Endothelial cell of umbilical vein (primary cell): ENCODE data around the gene IQCH. TPM values are rescaled to one million over a fixed set of nuclear protein-coding genes. Genes with fewer than 3 reads are reported as not detected.

Experiments
- BruUV-seq: library from RNA; stranded (reverse); fragments of 400-500 nt; replicated peaks from 2 replicates; lab custom pipeline; 2021; lab: Mats Ljungman, UMichigan
- CTCF ChIA-PET: fragments of 300-600, 350-600 bp; sonication (Branson Sonifier 250); formaldehyde crosslinking; loops from one replicate; lab custom pipeline; 2021; ENCODE audit warnings: antibody characterized with exemption, inconsistent platforms; lab: Charles Lee
- POLR2A ChIA-PET: fragments of 300-600, 350-600 bp; sonication (Branson Sonifier 250); formaldehyde crosslinking; loops from one replicate; lab custom pipeline; 2021; ENCODE audit warnings: antibody characterized with exemption, inconsistent platforms; lab: Charles Lee
- DNase-seq: peaks from one replicate; pipeline ENCODE4 v3.0.0-alpha.2; 2011; ENCODE audit warnings: low read depth, low spot score
- FAIRE-seq: peaks from 2 replicates; lab custom pipeline; 2011; peaks lifted over from hg19 to GRCh38; lab: Jason Lieb, UNC
- H2AFZ ChIP-seq: 2 replicates; pipeline ENCODE4 v1.6.0; 2012; ENCODE audit warnings: low read depth, low read length, control low read depth, inconsistent platforms
- H3K27ac ChIP-seq: 2 replicates; pipeline ENCODE4 v1.5.1; 2011; ENCODE audit warnings: low read depth, mild to moderate bottlenecking, control low read depth, low read length, moderate library complexity; ENCODE audit not compliant: insufficient read depth
- H3K27me3 ChIP-seq, 2 experiments: 2 replicates each; pipeline versions ENCODE4 v1.6.0 to v1.6.1; 2011; ENCODE audit warnings: low read length in 2 of 2, mixed read lengths in 1 of 2; ENCODE audit not compliant: control insufficient read depth in 2 of 2, insufficient read depth in 2 of 2
- H3K36me3 ChIP-seq, 2 experiments: 2 replicates in 1 of 2; 3 replicates in 1 of 2; pipeline ENCODE4 v1.5.1; 2011; ENCODE audit warnings: low read length in 2 of 2, mild to moderate bottlenecking in 1 of 2, moderate library complexity in 1 of 2; ENCODE audit not compliant: control insufficient read depth in 2 of 2, insufficient read depth in 2 of 2; ENCODE audit errors: extremely low read depth in 1 of 2
- H3K4me1 ChIP-seq: 3 replicates; pipeline ENCODE4 v1.5.1; 2011; ENCODE audit warnings: mild to moderate bottlenecking, low read length; ENCODE audit not compliant: control insufficient read depth, insufficient read depth; ENCODE audit errors: extremely low read depth
- H3K4me2 ChIP-seq: 2 replicates; pipeline ENCODE4 v1.6.1; 2011; ENCODE audit warnings: low read length, control low read depth, mixed read lengths; ENCODE audit not compliant: insufficient read depth
- H3K4me3 ChIP-seq, 3 experiments: fragments of 200-600 bp in 1 of 3; sonication (generic), shearing (Covaris generic) in 1 of 3; replicated peaks in 1 of 3; 2 replicates each; pipeline ENCODE4 v1.5.1; 2011 to 2016; ENCODE audit warnings: control low read depth in 3 of 3, low read length in 3 of 3, mild to moderate bottlenecking in 2 of 3, inconsistent platforms in 1 of 3, low read depth in 1 of 3, moderate library complexity in 1 of 3; ENCODE audit not compliant: insufficient read depth in 1 of 3
- H3K79me2 ChIP-seq: 2 replicates; pipeline ENCODE4 v1.6.0; 2012; ENCODE audit warnings: low read length, inconsistent platforms; ENCODE audit not compliant: control insufficient read depth, insufficient read depth
- H3K9ac ChIP-seq: replicated peaks from 2 replicates; pipeline ENCODE3; 2011; ENCODE audit warnings: low read length, control low read depth; ENCODE audit not compliant: insufficient read depth; ENCODE audit errors: extremely low read depth
- H3K9me1 ChIP-seq: replicated peaks from 3 replicates; pipeline ENCODE4 v1.6.0; 2011; ENCODE audit warnings: mild to moderate bottlenecking, low read length; ENCODE audit not compliant: control insufficient read depth, insufficient read depth; ENCODE audit errors: extremely low read depth
- H3K9me3 ChIP-seq: replicated peaks from 2 replicates; pipeline ENCODE4 v1.5.1; 2012; ENCODE audit warnings: low read length, inconsistent platforms; ENCODE audit not compliant: control insufficient read depth, insufficient read depth
- H4K20me1 ChIP-seq: replicated peaks from 2 replicates; pipeline ENCODE3; 2011; ENCODE audit warnings: mild to moderate bottlenecking, low read length; ENCODE audit not compliant: control insufficient read depth, insufficient read depth; ENCODE audit errors: extremely low read depth
- EZH2 ChIP-seq: IDR thresholded peaks from 2 replicates; pipeline ENCODE4 v1.6.1; 2012; ENCODE audit warnings: borderline replicate concordance, low read depth, mild to moderate bottlenecking, moderate library complexity, low read length, inconsistent platforms; ENCODE audit not compliant: severe bottlenecking
- FOS ChIP-seq: IDR thresholded peaks from 2 replicates; pipeline ENCODE4 v1.6.1; 2011; ENCODE audit warnings: mild to moderate bottlenecking, low read length, moderate library complexity, borderline replicate concordance; ENCODE audit not compliant: insufficient read depth
- GATA2 ChIP-seq: IDR thresholded peaks from 2 replicates; pipeline ENCODE4 v1.7.0; 2011; ENCODE audit warnings: low read depth, mild to moderate bottlenecking, moderate library complexity, mixed read lengths, low read length; ENCODE audit not compliant: insufficient read length, insufficient read depth
- JUN ChIP-seq: IDR thresholded peaks from 2 replicates; pipeline ENCODE4 v1.6.1; 2011; ENCODE audit warnings: borderline replicate concordance, low read depth; ENCODE audit not compliant: insufficient read length, insufficient read depth
- MAX ChIP-seq: IDR thresholded peaks from 2 replicates; pipeline ENCODE4 v1.6.1; 2011; ENCODE audit not compliant: insufficient read depth, insufficient read length
- MYC ChIP-seq: IDR thresholded peaks from one replicate; pipeline ENCODE4 v1.6.1; 2011; ENCODE audit warnings: mild to moderate bottlenecking, low read depth, low read length
- POLR2A ChIP-seq: IDR thresholded peaks from 2 replicates; pipeline ENCODE4 v1.6.1; 2012; ENCODE audit warnings: low read depth, mild to moderate bottlenecking, control low read depth, low read length
- POLR2AphosphoS5 ChIP-seq: IDR thresholded peaks from 2 replicates; pipeline ENCODE4 v1.6.1; 2012; ENCODE audit warnings: low read depth, mild to moderate bottlenecking, control low read depth, low read length, moderate library complexity; ENCODE audit not compliant: insufficient read depth
- dilution Hi-C: fragments of 300-500 bp; cut with MboI; formaldehyde crosslinking; loops from one replicate; pipeline ENCODE4 v1.15.0; 2019; ENCODE audit warnings: low sequenced_read_pairs; ENCODE audit not compliant: extremely low pct_ligation_motif_present
- intact Hi-C: fragments of 100-400 bp; cut with micrococcal nuclease; formaldehyde crosslinking; loops from one replicate; pipeline ENCODE4 v1.10.0; 2022
- polyA plus RNA-seq, 4 experiments: library from polyadenylated mRNA; depleted of rRNA in 3 of 4; stranded (reverse) in 3 of 4; unstranded in 1 of 4; fragments of >200 nt; gene quantifications; 2 replicates each; pipeline versions ENCODE4 v1.2.1 to v1.2.3, GENCODE V29; 2011 to 2012; ENCODE audit warnings: missing spikeins in 1 of 4
- total RNA-seq: library from RNA; stranded (reverse); gene quantifications from 2 replicates; pipeline ENCODE4 v1.2.3, GENCODE V29; 2021
- TF ChIP-seq, protein P1 (sequence below), 2 donors: IDR thresholded peaks; 1 replicate in 1 of 2; 2 replicates in 1 of 2; pipeline ENCODE4 v1.5.1; 2011; ENCODE audit warnings: low read length in 2 of 2, mild to moderate bottlenecking in 2 of 2, moderate library complexity in 2 of 2, control low read depth in 1 of 2, inconsistent platforms in 1 of 2, low read depth in 1 of 2; ENCODE audit not compliant: insufficient read depth in 1 of 2; ENCODE audit errors: extremely low read depth in 1 of 2

Gene IQCH
- total and polyA plus RNA-seq, 2 donors (not counting 3 experiments of a cell fraction or from before 2014, with no cell fraction given): 0.29 to 0.51 TPM

DNA sequence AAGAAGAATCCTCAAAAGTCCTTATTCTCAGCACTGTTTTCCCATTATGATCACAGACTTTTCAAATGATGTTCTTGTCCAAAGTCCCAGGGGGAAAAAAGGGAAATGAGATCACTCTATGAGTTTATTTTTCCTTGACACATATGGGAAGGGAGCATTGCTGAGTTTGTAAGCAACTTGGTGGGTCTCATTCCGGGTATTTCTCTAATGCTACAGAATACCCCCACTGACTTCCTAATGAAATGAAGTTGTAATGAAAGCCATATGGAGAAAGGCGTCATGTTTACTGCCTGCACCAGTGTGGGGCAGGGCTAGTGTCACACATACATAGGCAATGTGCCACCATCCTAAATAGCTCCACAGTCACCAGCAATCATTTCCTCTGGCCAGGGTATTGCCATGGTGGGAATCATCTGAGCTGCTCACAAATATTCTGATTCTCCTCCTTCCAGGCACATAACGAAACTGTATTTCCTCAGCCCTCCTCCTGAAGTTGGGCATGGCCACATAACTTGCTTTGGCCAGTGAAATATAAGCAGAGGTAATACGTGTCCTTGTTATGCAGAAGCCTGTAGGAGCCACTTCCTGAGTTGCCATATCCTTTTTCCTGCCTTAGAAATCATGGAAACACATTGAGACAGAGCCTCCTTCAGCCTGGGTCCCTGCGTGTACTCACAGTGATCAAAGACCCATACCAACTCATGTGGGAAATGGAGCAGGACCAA lies 225.4 kb downstream of the IQCH start:
- Histone ChIP-seq H3K9me3 (no peaks in the 10 kb centered on the region), H3K79me2 (no peaks in the 10 kb centered on the region), H3K36me3 (no peaks in the 10 kb centered on the region), H3K4me2 (no peak overlapping the region), H2AFZ (no peak overlapping the region), H3K4me3 (no peak overlapping the region), H3K4me1 (no peaks in the 10 kb centered on the region), H3K9me1 (no peaks in the 10 kb centered on the region), H3K27ac (no peak overlapping the region), H3K9ac (no peak overlapping the region), H4K20me1 (no peaks in the 10 kb centered on the region), H3K27me3 (peaks cover 0 to 3% of the 10 kb centered on the region in 2 experiments)
- no TSS peak for BruUV-seq
- DNase-seq (peak; percentile 7), FAIRE-seq (no peak)
- ChIA-PET CTCF (no interaction called here), POLR2A (no interaction called here)
- TF ChIP-seq EZH2 (no peak), MYC (no peak), POLR2A (no peak), GATA2 (no peak), MAX (no peak), JUN (no peak), FOS (no peak), POLR2AphosphoS5 (no peak)
- TF ChIP-seq, protein P1, sequence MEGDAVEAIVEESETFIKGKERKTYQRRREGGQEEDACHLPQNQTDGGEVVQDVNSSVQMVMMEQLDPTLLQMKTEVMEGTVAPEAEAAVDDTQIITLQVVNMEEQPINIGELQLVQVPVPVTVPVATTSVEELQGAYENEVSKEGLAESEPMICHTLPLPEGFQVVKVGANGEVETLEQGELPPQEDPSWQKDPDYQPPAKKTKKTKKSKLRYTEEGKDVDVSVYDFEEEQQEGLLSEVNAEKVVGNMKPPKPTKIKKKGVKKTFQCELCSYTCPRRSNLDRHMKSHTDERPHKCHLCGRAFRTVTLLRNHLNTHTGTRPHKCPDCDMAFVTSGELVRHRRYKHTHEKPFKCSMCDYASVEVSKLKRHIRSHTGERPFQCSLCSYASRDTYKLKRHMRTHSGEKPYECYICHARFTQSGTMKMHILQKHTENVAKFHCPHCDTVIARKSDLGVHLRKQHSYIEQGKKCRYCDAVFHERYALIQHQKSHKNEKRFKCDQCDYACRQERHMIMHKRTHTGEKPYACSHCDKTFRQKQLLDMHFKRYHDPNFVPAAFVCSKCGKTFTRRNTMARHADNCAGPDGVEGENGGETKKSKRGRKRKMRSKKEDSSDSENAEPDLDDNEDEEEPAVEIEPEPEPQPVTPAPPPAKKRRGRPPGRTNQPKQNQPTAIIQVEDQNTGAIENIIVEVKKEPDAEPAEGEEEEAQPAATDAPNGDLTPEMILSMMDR (IDR thresholded peaks at IDR 0.05; ENCODE audit: extremely low read depth in 1 of 2, insufficient read depth in 1 of 2, low read depth in 1 of 2, low read length in 2 of 2): no peak
- dilution Hi-C loops (no loop called here), intact Hi-C loops (no loop called here)
